Upper lobe of right lung (tissue), 1 donor: Measurements from ENCODE around the gene TRIM63. TPM values are rescaled to one million over a fixed set of nuclear protein-coding genes. Genes with fewer than 3 reads are reported as not detected.
"Not testable (repeated sequence)": the region's sequence is repeated elsewhere in the genome, so short reads cannot be mapped to it uniquely, and the experiment has no call there.

Experiments used
- ATAC-seq: fragments of 200-7000 bp; cut with Tn5 transposase; one replicate; pipeline ENCODE4 v1.9.1; 2020; ENCODE audit warnings: mild to moderate bottlenecking, moderate library complexity
- DNase-seq: peaks from one replicate; pipeline ENCODE4 v3.0.0-alpha.2; 2020
- H3K27ac ChIP-seq: fragments of 200-600 bp; one replicate; pipeline ENCODE4 v1.8.0; 2022
- H3K27me3 ChIP-seq: fragments of 200-600 bp; one replicate; pipeline ENCODE4 v1.8.0; 2022; ENCODE audit warnings: mild to moderate bottlenecking
- H3K36me3 ChIP-seq: fragments of 200-600 bp; one replicate; pipeline ENCODE4 v1.8.0; 2022
- H3K4me1 ChIP-seq: fragments of 200-600 bp; one replicate; pipeline ENCODE4 v1.8.0; 2022
- H3K4me3 ChIP-seq: fragments of 200-600 bp; one replicate; pipeline ENCODE4 v1.8.0; 2022; ENCODE audit warnings: mild to moderate bottlenecking
- H3K9me3 ChIP-seq: fragments of 200-600 bp; one replicate; pipeline ENCODE4 v1.8.0; 2022
- intact Hi-C: fragments of 100-400 bp; cut with DNase I; formaldehyde crosslinking; loops from one replicate; pipeline ENCODE4 v1.11.0; 2022
- total RNA-seq: library from RNA; stranded (reverse); fragmentation: NEBNext Ultra II Directional; extraction: Animal tissue kit (Norgen Biotek cat#: 25700); gene quantifications from one replicate; pipeline ENCODE4 v1.2.1, GENCODE V29; 2021
- TF ChIP-seq, protein P1 (sequence below): fragments of 200-600 bp; IDR thresholded peaks from one replicate; pipeline ENCODE4 v1.8.0; 2022; ENCODE audit warnings: antibody characterized with exemption
- donor health status: DM: no; HTN: yes; CAD: no; lungs with severe emphysema.

The TRIM63 gene
- total RNA-seq, 1 donor from 2014 or later, result 0.46 TPM

DNA sequence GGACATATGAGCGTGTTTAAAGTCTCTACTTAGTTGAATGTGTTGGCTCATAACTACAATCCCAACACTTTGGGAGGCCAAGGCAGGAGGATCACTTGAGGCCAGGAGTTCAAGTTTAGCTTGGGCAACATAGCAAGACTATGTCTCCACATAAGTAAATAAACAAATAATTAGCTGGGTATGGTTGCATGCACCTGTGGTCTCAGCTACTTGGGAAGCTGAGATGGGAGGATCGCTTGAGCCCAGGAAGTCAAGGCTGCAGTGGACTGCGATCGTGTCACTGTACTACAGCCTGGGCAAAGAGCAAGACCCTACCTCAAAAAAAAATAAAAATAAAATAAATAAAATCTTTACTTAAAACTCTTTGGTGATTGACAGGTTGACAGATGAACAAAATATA, 31.2 kb upstream of the TRIM63 start:
- TF ChIP-seq, protein P1, sequence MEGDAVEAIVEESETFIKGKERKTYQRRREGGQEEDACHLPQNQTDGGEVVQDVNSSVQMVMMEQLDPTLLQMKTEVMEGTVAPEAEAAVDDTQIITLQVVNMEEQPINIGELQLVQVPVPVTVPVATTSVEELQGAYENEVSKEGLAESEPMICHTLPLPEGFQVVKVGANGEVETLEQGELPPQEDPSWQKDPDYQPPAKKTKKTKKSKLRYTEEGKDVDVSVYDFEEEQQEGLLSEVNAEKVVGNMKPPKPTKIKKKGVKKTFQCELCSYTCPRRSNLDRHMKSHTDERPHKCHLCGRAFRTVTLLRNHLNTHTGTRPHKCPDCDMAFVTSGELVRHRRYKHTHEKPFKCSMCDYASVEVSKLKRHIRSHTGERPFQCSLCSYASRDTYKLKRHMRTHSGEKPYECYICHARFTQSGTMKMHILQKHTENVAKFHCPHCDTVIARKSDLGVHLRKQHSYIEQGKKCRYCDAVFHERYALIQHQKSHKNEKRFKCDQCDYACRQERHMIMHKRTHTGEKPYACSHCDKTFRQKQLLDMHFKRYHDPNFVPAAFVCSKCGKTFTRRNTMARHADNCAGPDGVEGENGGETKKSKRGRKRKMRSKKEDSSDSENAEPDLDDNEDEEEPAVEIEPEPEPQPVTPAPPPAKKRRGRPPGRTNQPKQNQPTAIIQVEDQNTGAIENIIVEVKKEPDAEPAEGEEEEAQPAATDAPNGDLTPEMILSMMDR, result no peak
- H3K27ac ChIP-seq, result no peak overlapping the region
- H3K27me3 ChIP-seq, result no peaks in the 10 kb centered on the region
- H3K4me3 ChIP-seq, result no peak overlapping the region
- H3K36me3 ChIP-seq, result no peaks in the 10 kb centered on the region
- peaks cover 6% of the 10 kb centered on the region for H3K4me1 ChIP-seq
- DNase-seq (no peak), ATAC-seq (no peak)
- intact Hi-C loops, result no loop called here
- H3K9me3 ChIP-seq, result no peaks in the 10 kb centered on the region

DNA sequence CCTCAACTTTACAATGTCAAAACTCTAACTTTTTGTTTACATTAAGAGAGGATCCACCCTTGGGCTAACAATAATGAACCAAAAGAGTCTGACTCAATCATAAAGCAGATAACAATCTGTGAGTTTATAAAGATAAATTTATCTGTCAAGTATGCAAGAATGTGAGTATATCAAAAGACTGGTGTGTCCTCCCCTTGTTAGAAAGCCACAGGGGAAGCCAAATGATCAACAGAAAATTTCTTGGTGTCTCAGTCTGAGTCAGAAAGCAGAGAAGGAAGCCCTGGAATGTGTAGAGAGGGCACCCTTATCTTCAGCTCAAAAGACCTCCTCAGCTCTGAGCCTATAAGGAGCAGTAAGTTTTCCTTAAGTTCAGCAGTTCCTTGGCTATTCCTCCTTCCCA, 30.3 kb upstream of the TRIM63 start:
- intact Hi-C loops, result no loop called here
- DNase-seq (no peak), ATAC-seq (no peak)
- Histone ChIP-seq H3K36me3 (no peaks in the 10 kb centered on the region), H3K9me3 (no peaks in the 10 kb centered on the region), H3K4me3 (no peak overlapping the region), H3K4me1 (peaks cover 6% of the 10 kb centered on the region), H3K27ac (no peak overlapping the region), H3K27me3 (no peaks in the 10 kb centered on the region)
- TF ChIP-seq, protein P1, result no peak

DNA sequence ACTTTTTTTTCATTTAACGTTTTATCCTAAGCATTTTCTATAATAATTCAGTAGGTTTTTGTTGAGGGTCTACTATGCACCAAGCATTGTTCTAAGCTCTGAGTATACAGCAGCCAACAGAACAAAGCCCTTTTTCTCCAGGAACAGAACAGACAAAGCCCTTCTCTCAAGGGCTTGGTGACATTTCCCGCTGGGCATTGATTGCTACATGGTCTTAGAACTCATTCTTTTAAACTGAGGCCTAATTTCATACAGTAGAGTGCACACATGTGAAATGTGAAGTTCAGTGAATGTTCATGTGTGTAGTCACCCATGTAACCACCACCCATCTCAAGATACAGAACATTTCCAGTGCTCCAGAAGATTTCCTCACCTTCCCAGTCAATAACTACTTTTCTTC, 29.0 kb upstream of the TRIM63 start:
- Histone ChIP-seq H3K9me3 (no peaks in the 10 kb centered on the region), H3K27me3 (no peaks in the 10 kb centered on the region), H3K36me3 (no peaks in the 10 kb centered on the region), H3K27ac (no peak overlapping the region), H3K4me1 (peaks cover 6% of the 10 kb centered on the region), H3K4me3 (no peak overlapping the region)
- DNase-seq (no peak), ATAC-seq (no peak)
- TF ChIP-seq, protein P1, result no peak
- intact Hi-C loops, result no loop called here

DNA sequence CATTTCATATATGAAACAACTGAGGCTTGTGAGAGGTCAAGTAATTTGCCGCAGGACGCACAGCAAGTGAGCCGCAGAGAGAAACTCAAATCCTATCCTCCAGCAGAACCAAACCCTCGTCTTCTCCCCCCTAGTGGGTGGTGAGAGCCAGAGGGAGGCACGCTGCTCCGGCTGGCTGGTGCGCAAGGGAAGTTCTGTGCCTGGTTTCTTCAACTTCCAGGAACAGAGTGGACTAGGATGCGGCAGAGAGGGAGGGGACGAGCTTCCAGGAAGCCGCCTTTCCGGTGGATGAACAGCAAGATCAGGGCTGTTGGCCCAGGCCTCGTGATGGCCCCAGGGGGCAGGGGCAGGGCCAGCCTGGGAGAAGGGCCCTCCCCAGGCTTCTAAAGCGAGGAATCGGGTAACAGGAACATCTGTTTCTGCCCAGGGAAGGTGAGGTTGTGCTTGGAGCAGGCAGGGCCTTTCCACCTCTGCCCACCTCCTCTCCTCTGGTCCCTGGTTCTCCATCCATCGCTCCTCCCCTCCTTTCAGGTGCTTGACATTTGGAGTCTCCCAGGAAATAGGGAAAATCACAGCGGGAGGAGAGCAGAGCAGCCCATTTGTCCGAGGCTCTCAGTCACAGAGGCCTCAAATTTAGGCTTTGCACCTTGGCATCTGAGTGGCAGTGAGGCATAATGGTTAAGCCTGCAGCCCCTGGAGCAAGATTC, 27.4 kb upstream of the TRIM63 start:
- DNase-seq, result no peak
- H3K4me1 ChIP-seq, result peaks cover 6% of the 10 kb centered on the region
- TF ChIP-seq, protein P1, result peak; percentile 16
- peak; percentile 73 for ATAC-seq
- H3K27ac ChIP-seq, result no peak overlapping the region
- H3K9me3 ChIP-seq, result no peaks in the 10 kb centered on the region
- H3K36me3 ChIP-seq, result no peaks in the 10 kb centered on the region
- intact Hi-C loops, result no loop called here
- no peak overlapping the region for H3K4me3 ChIP-seq
- H3K27me3 ChIP-seq, result peaks cover 5% of the 10 kb centered on the region

DNA sequence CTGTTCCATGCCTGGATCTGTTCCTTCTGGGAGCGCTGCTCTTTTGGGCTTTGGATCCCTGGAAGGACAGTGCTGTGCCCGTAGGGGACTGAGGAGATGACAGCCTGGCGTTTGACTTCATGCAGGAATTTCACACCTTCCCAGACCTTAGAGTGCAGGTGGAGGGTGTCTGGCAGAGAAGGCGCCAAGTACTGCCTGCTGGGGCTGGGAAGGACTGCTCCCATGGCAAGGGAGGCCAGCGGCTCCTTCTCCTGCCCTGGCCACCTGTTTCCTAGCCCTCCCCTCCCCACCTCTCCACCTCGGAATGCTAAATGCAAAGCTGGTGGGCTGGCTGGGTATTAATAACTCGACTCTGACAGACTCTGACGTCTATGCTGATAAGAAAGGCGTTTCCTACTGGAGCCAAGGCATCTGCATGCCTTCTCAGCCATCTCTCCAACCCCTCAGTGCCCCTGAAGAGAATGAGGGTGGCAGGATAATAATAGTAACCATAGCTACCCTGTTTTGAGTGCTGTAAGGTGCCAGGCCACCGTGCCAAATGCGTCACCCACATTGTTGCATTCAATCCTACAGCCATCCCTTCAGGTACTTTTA, 26.7 kb upstream of the TRIM63 start:
- Histone ChIP-seq H3K9me3 (no peaks in the 10 kb centered on the region), H3K27me3 (peaks cover 5% of the 10 kb centered on the region), H3K4me3 (no peak overlapping the region), H3K27ac (no peak overlapping the region), H3K4me1 (peaks cover 6% of the 10 kb centered on the region), H3K36me3 (no peaks in the 10 kb centered on the region)
- intact Hi-C loops, result no loop called here
- ATAC-seq (peak; percentile 45), DNase-seq (no peak)
- TF ChIP-seq, protein P1, result no peak

DNA sequence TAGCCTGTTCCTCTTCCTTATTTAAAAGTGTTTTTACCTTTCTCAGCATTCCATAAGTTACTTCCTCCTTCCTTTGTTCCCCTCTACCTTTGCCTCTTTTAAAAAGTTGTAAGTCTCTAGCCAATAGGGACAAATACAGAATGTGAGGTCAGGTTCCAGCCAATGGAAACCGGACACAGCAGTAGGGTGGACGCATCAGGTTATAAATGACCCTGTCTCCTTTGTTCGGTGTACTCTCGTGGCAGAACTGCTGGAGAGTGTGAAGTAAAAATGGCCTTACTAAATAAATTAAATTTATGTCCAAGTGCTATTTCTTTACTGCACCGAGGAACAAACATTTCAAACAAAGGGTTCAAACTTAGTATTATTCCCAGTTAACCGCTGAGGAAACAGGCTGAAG, 26.1 kb upstream of the TRIM63 start:
- H3K27ac ChIP-seq, DNase-seq, H3K4me1 ChIP-seq, H3K27me3 ChIP-seq, H3K9me3 ChIP-seq, H3K36me3 ChIP-seq, H3K4me3 ChIP-seq, ATAC-seq, intact Hi-C loops: not testable (repeated sequence)
